Loucy (cell line): Measurements from ENCODE around the gene EEF1G.

Experiments used
- CTCF ChIP-seq: fragments of 200-600 bp; sonication (generic); conservative IDR thresholded peaks from 2 replicates; pipeline ENCODE4 v1.5.1; 2014; ENCODE audit warnings: mild to moderate bottlenecking, antibody characterized with exemption, low read length
- EZH2phosphoT487 ChIP-seq: fragments of 200-600 bp; IDR thresholded peaks from 2 replicates; pipeline ENCODE4 v1.6.1; 2018; ENCODE audit warnings: antibody characterized with exemption, mild to moderate bottlenecking, moderate library complexity, borderline replicate concordance

- TF ChIP-seq CTCF (no peak), EZH2phosphoT487 (no peak)
These were observed 48.9 kb upstream of the EEF1G start for GRCh38 chr11:62622476-62623089.
